Psoas muscle (tissue), 8 donors: ENCODE data around the gene GALNT14. TPM values are rescaled to one million over a fixed set of nuclear protein-coding genes. Genes with fewer than 3 reads are reported as not detected.

Experiments used
- ATAC-seq, 4 donors: fragments of 200-7000 bp; cut with Tn5 transposase; one replicate each; pipeline ENCODE4 v1.9.1; 2020; ENCODE audit warnings: moderate library complexity in 3 of 4, mild to moderate bottlenecking in 2 of 4
- DNase-seq, 2 donors: peaks; one replicate each; pipeline ENCODE4 v3.0.0-alpha.2; 2020
- H3K27ac ChIP-seq: fragments of 200-600 bp; one replicate; pipeline ENCODE4 v1.8.0; 2022
- H3K27me3 ChIP-seq, 3 donors: fragments of 200-600 bp in 1 of 3; one replicate each; pipeline versions ENCODE4 v1.6.1 to v1.8.0; 2013 to 2022; ENCODE audit warnings: low read length in 2 of 3, mild to moderate bottlenecking in 2 of 3, moderate library complexity in 1 of 3; ENCODE audit not compliant: insufficient read depth in 3 of 3
- H3K36me3 ChIP-seq, 2 donors: fragments of 200-600 bp in 1 of 2; one replicate each; pipeline versions ENCODE4 v1.6.1 to v1.8.0; 2013 to 2022; ENCODE audit warnings: low read depth in 1 of 2, mild to moderate bottlenecking in 1 of 2, moderate library complexity in 1 of 2; ENCODE audit not compliant: insufficient read depth in 1 of 2
- H3K4me1 ChIP-seq: fragments of 200-600 bp; one replicate; pipeline ENCODE4 v1.8.0; 2022
- H3K4me3 ChIP-seq: fragments of 200-600 bp; one replicate; pipeline ENCODE4 v1.8.0; 2022; ENCODE audit warnings: mild to moderate bottlenecking
- H3K9me3 ChIP-seq: fragments of 200-600 bp; one replicate; pipeline ENCODE4 v1.8.0; 2022
- CTCF ChIP-seq: fragments of 200-600 bp; IDR thresholded peaks from one replicate; pipeline ENCODE4 v1.8.0; 2022; ENCODE audit warnings: antibody characterized with exemption
- WGBS, 3 donors: extraction: QIAGEN DNeasy Blood & Tissue Kit; methylation state at CpG; one replicate each; pipeline versions ENCODE4 v1.1.6 to v1.1.7; 2013; 5-methylcytosine and 5-hydroxymethylcytosine counted together
- intact Hi-C, 2 donors: fragments of 100-400 bp; cut with DNase I; formaldehyde crosslinking; loops; one replicate each; pipeline versions ENCODE4 v1.11.0 to v1.14.2; 2022
- polyA plus RNA-seq, 3 donors: library from polyadenylated mRNA; stranded (reverse); fragments of 200-250 nt; gene quantifications; one replicate each; pipeline ENCODE4 v1.2.3, GENCODE V29; 2013
- total RNA-seq, 4 donors: library from RNA; stranded (reverse); fragmentation: NEBNext Ultra II Directional in 2 of 4; extraction: Animal tissue kit (Norgen Biotek cat#: 25700) in 2 of 4; gene quantifications; one replicate each; pipeline versions ENCODE4 v1.2.1 to v1.2.4, GENCODE V29; 2021 to 2023
- donor health status: healthy with polysubstance abuse.
- donor health status: DM: no; HTN: no; CAD: no; lungs with moderate emphysema.
- donor health status: Bipolar disorder and iron deficiency.
- donor health status: healthy.
- donor health status: DM: yes; HTN: yes; CAD: no.
- donor health status: DM: no; HTN: no; CAD: no.
- donor health status: DM: no; HTN: no; CAD: no.
- donor health status: DM: yes; HTN: yes; CAD: no.

GALNT14 gene
- total and polyA plus RNA-seq, 7 donors = 0.13 to 0.54 (median 0.24) TPM; not detected in 1

GRCh38 chr2:31075431-31075830, 62.8 kb downstream of the GALNT14 start:
- Histone ChIP-seq H3K27me3 (no peaks in the 10 kb centered on the region), H3K9me3 (no peaks in the 10 kb centered on the region), H3K27ac (no peak overlapping the region), H3K36me3 (no peaks in the 10 kb centered on the region), H3K4me3 (no peak overlapping the region), H3K4me1 (no peaks in the 10 kb centered on the region)
- no peak for ATAC-seq
- no peak for DNase-seq
- WGBS, 3 donors = 58 to 64% (median 58%) methylated on average over 7 of the region's 7 CpGs
- no peak for TF ChIP-seq CTCF
- intact Hi-C loops = loop anchor here in 1 of 2 donors (10.0 kb wide), 1 partner anchor 361 kb away; no protein-coding TSS in a partner anchor

GRCh38 chr2:31071741-31072140, 66.5 kb downstream of the GALNT14 start:
- ATAC-seq = no peak
- Histone ChIP-seq H3K36me3 (no peaks in the 10 kb centered on the region), H3K4me1 (no peaks in the 10 kb centered on the region), H3K9me3 (no peaks in the 10 kb centered on the region), H3K27me3 (no peaks in the 10 kb centered on the region), H3K27ac (no peak overlapping the region), H3K4me3 (no peak overlapping the region)
- DNase-seq = no peak
- WGBS, 3 donors = 78 to 82% (median 78%) methylated on average over 6 of the region's 6 CpGs
- intact Hi-C loops = loop anchor here in 1 of 2 donors (10.0 kb wide), 1 partner anchor 357 kb away; no protein-coding TSS in a partner anchor
- TF ChIP-seq CTCF = no peak

- no peak for DNase-seq
- no peak for TF ChIP-seq CTCF
- intact Hi-C loops = loop anchor here in 1 of 2 donors (10.0 kb wide), 1 partner anchor 356 kb away; no protein-coding TSS in a partner anchor
Observed at GRCh38 chr2:31070339-31071125, 67.7 kb downstream of the GALNT14 start.

GRCh38 chr2:31069643-31070325, 68.5 kb downstream of the GALNT14 start:
- no peaks in the 10 kb centered on the region for H3K4me1 ChIP-seq
- ATAC-seq = no peak
- intact Hi-C loops = loop anchor here in 1 of 2 donors (10.0 kb wide), 1 partner anchor 355 kb away; no protein-coding TSS in a partner anchor
- no peak overlapping the region for H3K27ac ChIP-seq
- 68 to 77% (median 73%) methylated on average over 12 of the region's 12 CpGs for WGBS, 3 donors
- no peak overlapping the region for H3K4me3 ChIP-seq
- no peaks in the 10 kb centered on the region for H3K9me3 ChIP-seq
- TF ChIP-seq CTCF = no peak
- no peak for DNase-seq
- H3K36me3 ChIP-seq = no peaks in the 10 kb centered on the region
- no peaks in the 10 kb centered on the region for H3K27me3 ChIP-seq

More at GRCh38 chr2:31070339-31071125, 67.7 kb downstream of the GALNT14 start:
- Histone ChIP-seq H3K4me1 (no peaks in the 10 kb centered on the region), H3K36me3 (no peaks in the 10 kb centered on the region), H3K4me3 (no peak overlapping the region), H3K27ac (no peak overlapping the region), H3K27me3 (no peaks in the 10 kb centered on the region), H3K9me3 (no peaks in the 10 kb centered on the region)
- 48 to 69% (median 50%) methylated on average over 8 of the region's 8 CpGs for WGBS, 3 donors
- ATAC-seq = no peak
